GM21360 (cell line): ENCODE data around the gene CERS2.

Experiments used
- ATAC-seq: cut with Tn5 transposase; IDR thresholded peaks from one replicate; pipeline ENCODE4 v1.9.1; 2021; ENCODE audit warnings: mild to moderate bottlenecking, moderate library complexity; ENCODE audit not compliant: unreplicated experiment

Gene CERS2

GRCh38 chr1:150974580-150975478, at the start of gene CERS2:
Gene CERS2, minus strand, starts transcription at chr1:150974835. Its CDS starts 5,745 bp downstream, at chr1:150969090.
- ATAC-seq: peak; percentile 40

- ATAC-seq: no peak
Measured at GRCh38 chr1:151013518-151013917, 38.9 kb upstream of the CERS2 start.

GRCh38 chr1:151012684-151013471, 38.2 kb upstream of the CERS2 start:
- ATAC-seq: no peak

- no peak for ATAC-seq
Measured at GRCh38 chr1:151011154-151011850, 36.7 kb upstream of the CERS2 start.

- no peak for ATAC-seq
Measured at GRCh38 chr1:151010346-151010726, 35.7 kb upstream of the CERS2 start.

GRCh38 chr1:151009674-151010345, 35.2 kb upstream of the CERS2 start:
- ATAC-seq: no peak

- no peak for ATAC-seq
Measured at GRCh38 chr1:151009206-151009587, 34.6 kb upstream of the CERS2 start.

GRCh38 chr1:151008244-151009205, 33.9 kb upstream of the CERS2 start, which contains the start of gene PRUNE1:
Gene PRUNE1, plus strand, starts transcription at chr1:151008449. Its CDS starts 184 bp downstream, at chr1:151008633.
- ATAC-seq: peak; percentile 72

- ATAC-seq: peak; percentile 1
Measured at GRCh38 chr1:151007853-151008243, 33.2 kb upstream of the CERS2 start.

- ATAC-seq: no peak
Measured at GRCh38 chr1:151006327-151007052, 31.9 kb upstream of the CERS2 start, which contains the start of gene MINDY1. Gene MINDY1, minus strand, starts transcription at chr1:151006902. Its CDS starts 4,285 bp downstream, at chr1:151002617.

- ATAC-seq: no peak
Measured at GRCh38 chr1:151005729-151006319, 31.2 kb upstream of the CERS2 start.

- no peak for ATAC-seq
Measured at GRCh38 chr1:151003180-151003579, 28.5 kb upstream of the CERS2 start.

GRCh38 chr1:151002611-151003010, 28.0 kb upstream of the CERS2 start:
- no peak for ATAC-seq

- no peak for ATAC-seq
Measured at GRCh38 chr1:151002051-151002450, 27.4 kb upstream of the CERS2 start.

GRCh38 chr1:151001602-151002001, 27.0 kb upstream of the CERS2 start:
- ATAC-seq: no peak

GRCh38 chr1:151000408-151000807, 25.8 kb upstream of the CERS2 start:
- no peak for ATAC-seq

- ATAC-seq: no peak
Measured at GRCh38 chr1:150999926-151000325, 25.3 kb upstream of the CERS2 start.

- ATAC-seq: no peak
Measured at GRCh38 chr1:150999051-150999674, 24.5 kb upstream of the CERS2 start.
